ENCODE results near the gene AATK.

The AATK gene

DNA sequence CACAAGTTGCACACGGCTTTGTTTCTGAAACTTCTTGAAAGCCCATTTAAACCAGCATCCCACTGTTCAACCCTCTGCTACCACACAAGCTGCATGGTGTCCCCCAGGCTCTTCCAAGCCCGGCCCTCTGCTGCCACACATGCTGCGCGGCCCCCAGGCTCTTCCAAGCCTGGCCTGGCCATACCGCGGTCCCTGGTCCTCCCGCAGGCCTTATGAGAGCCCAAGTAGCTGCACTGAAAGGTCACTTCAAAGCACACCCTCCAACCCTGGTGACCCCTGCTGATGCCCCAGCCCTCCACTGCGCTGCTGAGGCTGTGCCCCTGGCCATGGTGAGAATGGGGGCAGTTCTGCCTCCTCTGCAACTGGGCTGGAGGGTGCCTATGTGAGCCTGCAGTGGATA, 26.6 kb downstream of the AATK start:
- DNase-seq: no peak

- DNase-seq: no peak
Measured at GRCh38 chr17:81138500-81138899, 27.5 kb downstream of the AATK start.

GRCh38 chr17:81138083-81138482, 27.9 kb downstream of the AATK start:
- no peak for DNase-seq

- DNase-seq: no peak
Measured at GRCh38 chr17:81137248-81137647, 28.8 kb downstream of the AATK start.

- no peak for DNase-seq
Measured at GRCh38 chr17:81136366-81136765, 29.7 kb downstream of the AATK start.

GRCh38 chr17:81135505-81136278, 30.3 kb downstream of the AATK start:
- DNase-seq: no peak

DNA sequence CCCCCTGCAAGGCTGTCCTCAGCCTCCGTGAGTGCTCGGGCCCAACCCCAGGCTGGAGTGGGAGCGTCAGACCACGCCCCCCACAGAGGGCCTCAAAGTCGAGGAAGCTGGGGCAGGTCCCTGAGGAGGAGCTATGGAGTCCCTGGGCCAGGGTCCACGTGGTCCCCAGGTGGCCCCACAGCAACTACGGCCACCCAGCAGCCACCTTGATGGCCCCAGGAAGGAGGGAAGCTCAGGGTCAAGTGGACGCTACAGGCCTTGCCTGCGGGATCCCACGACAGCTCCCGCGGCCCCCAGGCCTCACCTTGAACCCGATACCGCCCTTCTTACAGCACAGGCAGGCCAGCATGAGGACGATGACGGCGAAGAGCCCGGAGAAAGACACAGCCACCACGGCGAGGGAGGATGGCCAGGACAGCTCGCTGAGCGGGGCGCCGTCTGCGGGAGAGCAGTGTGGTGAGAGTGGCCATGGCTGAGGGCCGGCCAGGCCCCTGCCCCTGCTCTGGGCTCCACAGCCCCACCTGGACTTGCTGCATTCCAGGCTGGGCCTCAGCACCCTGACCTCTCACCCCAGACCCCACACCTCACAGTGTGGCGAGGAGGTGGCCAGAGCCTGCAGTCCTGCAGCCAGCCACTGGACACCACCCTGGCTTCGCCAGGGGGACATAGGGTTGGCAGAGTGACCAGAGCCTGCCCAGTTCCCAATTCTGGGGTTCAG, 31.8 kb downstream of the AATK start:
- no peak for DNase-seq

DNA sequence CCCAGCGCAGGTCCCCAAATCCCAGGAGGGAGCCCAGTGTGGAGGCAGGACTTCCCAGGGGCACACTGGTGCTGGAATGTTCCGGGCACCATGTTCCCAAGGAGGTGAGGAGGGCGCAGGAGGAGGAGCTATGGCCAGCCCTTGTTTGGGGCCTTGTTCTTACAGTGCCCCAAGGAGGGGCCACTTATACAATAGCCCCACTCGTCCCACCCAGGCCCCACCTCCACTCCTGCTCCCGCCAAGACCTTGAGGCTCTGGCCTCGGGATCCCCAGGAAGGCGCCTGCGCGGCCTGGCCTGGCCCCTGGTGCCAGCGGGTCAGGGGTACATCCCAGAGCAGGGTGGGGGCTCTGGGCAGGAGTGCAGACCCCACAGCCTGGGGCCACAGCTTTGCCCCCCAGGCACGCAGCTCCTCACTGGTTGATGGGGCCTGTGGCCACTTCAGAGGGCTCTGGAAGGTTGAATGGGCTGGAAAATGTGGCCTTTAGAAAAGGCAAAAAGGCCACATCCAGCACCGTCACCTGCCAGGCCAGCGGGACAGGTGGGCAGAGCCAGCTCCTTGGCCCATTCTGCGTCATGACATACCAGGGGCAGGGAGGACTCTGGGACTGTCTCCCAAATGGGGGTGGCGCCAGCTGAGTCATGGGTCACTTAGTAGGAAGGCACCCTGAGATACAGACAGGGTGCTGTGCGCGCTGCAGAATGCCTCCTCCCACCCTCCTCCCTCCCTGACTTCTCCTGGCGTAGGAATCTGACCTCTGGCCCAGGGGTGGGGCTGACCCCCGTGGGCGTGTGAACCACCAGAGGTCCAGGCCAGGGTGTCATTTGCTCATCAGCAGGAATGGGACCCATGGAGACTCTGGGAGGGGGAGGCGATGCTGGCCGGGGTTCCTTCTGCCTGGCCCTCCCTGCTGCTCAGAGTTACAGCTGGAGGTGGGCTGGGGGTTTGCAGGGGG, 33.0 kb downstream of the AATK start:
- DNase-seq: no peak

DNA sequence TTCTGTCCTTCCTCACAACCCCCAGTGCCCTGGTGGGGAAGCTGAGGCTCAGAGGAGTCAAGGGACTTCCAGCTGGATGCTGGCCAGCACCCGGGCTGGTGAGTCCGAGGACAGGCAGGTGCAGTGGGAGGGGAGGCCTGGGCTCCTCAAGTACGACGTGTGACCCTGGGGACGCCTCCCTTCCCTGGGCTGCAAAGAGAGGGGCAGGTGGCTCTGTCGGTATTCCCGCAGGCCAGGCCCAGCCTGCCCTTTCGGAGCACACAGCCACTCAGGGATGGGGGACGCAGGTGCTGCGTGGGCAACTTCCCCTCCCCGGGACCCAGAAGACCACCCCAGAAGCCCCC, 33.9 kb downstream of the AATK start:
- no peak for DNase-seq

GRCh38 chr17:81131486-81132196, 34.4 kb downstream of the AATK start:
- no peak for DNase-seq

- no peak for DNase-seq
Measured at GRCh38 chr17:81130385-81131361, 35.3 kb downstream of the AATK start.

DNA sequence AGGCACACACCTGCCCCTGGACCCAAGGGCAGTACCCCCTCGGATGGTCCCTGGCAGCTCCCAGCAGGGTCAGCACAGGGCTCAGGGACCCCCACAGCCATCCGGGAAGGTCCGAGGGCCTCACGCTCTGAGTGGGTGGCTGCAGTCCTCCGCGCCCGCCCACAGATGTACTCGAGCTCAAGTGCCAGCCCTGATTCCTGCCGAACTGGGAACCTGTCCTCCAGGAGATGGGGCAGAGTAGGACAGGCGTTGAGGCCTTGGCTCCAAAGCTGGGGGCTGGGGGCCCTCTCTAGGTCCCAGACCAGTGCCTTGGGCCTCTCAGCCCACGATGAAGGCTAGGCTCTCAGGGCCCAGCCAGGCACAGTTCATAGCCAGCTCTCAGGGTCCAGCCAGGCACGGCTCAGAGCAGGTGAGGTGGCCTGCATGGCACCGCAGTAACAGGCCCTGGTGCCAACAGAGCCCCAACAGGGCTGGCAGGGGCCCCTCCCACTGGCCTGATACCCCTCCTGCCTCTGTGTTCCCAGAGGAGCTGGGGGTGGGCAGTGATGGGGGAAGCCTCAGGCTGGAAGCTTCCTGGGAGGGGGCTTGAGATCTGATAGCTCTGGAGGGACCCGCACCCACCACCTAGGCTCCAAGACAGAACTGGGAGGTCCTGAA, 36.2 kb downstream of the AATK start:
- DNase-seq: no peak

GRCh38 chr17:81129289-81129688, 36.7 kb downstream of the AATK start:
- no peak for DNase-seq

DNA sequence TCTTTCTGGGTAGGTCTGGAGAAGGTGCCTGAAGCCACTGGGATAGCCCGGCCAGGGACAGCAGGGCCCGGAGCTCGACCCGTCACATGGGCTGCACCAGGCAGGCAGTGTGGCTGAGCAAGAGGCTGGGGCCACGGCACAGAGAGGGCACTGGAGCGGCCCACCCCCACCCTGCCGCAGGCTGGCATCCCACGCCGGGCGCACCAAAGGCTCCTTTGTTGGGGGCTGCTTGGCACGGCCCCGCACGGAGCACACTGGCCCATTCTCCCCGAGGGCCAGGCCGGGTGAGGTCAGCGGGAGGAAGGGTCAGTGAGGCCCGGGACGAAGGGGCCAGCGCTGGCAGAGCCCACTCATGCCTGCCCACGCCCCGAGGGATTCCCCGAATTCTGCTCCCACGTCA, 37.2 kb downstream of the AATK start:
- no peak for DNase-seq

DNA sequence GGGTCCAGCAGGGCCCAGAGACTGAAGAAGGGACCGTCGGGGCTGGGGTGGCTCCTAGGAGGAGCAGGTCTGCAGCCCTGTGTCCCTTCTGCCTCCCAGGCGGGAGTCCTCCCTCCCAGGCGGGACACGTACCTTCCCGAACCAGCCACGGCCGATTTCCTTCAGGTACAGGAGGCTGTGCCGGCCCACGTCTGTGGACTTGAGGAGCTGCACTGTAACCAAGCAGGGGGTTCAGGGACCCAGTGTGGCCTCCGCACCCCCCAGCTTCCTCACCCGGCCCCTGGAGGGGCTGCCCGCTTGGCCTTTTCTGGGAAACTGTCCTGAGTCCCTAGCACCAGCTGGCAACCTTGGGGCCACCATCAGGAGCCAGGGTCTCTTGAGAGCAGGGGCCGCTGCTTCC, 37.7 kb downstream of the AATK start:
- no peak for DNase-seq

- DNase-seq: no peak
Measured at GRCh38 chr17:81127526-81128177, 38.4 kb downstream of the AATK start.

GRCh38 chr17:81127133-81127455, 38.9 kb downstream of the AATK start:
- no peak for DNase-seq

GRCh38 chr17:81126281-81127132, 39.5 kb downstream of the AATK start:
- DNase-seq: no peak

DNA sequence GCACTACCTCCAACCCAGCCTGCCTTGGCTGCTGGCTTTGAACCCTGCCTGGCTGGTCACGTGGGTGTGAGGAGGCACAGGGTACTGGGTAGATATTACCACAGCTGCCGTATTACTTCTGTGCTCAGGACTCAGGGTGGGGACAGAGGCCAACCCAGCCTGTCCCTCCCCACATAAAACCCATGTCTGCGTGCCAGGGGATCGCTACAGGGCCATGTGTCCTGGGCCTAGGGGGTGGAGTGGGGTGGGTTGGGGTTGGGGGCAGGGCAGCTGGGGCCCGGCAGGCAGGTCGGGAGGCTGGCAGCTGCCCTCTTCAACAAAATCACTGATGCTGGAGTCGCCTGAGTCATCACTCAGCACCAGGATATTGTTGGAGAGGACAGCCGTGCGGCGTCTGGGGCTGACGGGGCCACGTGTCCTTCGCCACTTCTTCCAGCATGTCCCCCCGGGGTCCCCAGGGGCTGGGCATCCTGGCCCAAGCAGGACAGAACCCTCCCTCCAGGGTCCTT, 40.4 kb downstream of the AATK start:
- DNase-seq: no peak

All from activated CD4-positive, alpha-beta T cell treated with anti-CD3 and anti-CD28 coated beads, Interleukin-10, Interleukin-2, amounts not matched to agents 100 ng/mL and 50 ng/mL, durations not matched to agents 16 hours and 8 hours (primary cell).